ENCODE measurements around the gene KRTAP5-7. TPM values are rescaled to one million over a fixed set of nuclear protein-coding genes. Genes with fewer than 3 reads are reported as not detected.
"Not testable (repeated sequence)": the region's sequence is repeated elsewhere in the genome, so short reads cannot be mapped to it uniquely, and the experiment has no call there.

The KRTAP5-7 gene
- total RNA-seq, 1 donor from 2014 or later = not detected

- H3K27ac Mint-ChIP-seq (ENCODE audit: unreplicated experiment) = no peak overlapping the region
- peaks cover 15% of the 10 kb centered on the region for H3K9me3 Mint-ChIP-seq (ENCODE audit: low read depth)
- H3K36me3 Mint-ChIP-seq (ENCODE audit: low read depth) = no peaks in the 10 kb centered on the region
- peaks cover 50% of the 10 kb centered on the region for H3K27me3 Mint-ChIP-seq (ENCODE audit: low read depth)
- H3K4me3 Mint-ChIP-seq (ENCODE audit: unreplicated experiment) = no peak overlapping the region
- no peaks in the 10 kb centered on the region for H3K4me1 Mint-ChIP-seq (ENCODE audit: low read depth)
- TF ChIP-seq, protein P1, sequence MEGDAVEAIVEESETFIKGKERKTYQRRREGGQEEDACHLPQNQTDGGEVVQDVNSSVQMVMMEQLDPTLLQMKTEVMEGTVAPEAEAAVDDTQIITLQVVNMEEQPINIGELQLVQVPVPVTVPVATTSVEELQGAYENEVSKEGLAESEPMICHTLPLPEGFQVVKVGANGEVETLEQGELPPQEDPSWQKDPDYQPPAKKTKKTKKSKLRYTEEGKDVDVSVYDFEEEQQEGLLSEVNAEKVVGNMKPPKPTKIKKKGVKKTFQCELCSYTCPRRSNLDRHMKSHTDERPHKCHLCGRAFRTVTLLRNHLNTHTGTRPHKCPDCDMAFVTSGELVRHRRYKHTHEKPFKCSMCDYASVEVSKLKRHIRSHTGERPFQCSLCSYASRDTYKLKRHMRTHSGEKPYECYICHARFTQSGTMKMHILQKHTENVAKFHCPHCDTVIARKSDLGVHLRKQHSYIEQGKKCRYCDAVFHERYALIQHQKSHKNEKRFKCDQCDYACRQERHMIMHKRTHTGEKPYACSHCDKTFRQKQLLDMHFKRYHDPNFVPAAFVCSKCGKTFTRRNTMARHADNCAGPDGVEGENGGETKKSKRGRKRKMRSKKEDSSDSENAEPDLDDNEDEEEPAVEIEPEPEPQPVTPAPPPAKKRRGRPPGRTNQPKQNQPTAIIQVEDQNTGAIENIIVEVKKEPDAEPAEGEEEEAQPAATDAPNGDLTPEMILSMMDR (IDR thresholded peaks at IDR 0.05) = no peak
- DNase-seq (ENCODE audit: low spot score) = no peak
These were observed 37.4 kb downstream of the KRTAP5-7 start for GRCh38 chr11:71564430-71564829.

GRCh38 chr11:71565263-71565662 lies 38.2 kb downstream of the KRTAP5-7 start, which contains the start of gene KRTAP5-10:
Gene KRTAP5-10, plus strand, starts transcription at chr11:71565563. Its CDS starts 25 bp downstream, at chr11:71565588.
- H3K4me1 Mint-ChIP-seq (ENCODE audit: low read depth) = no peaks in the 10 kb centered on the region
- no peak within 1 kb of the TSS for H3K4me3 Mint-ChIP-seq (ENCODE audit: unreplicated experiment)
- H3K9me3 Mint-ChIP-seq (ENCODE audit: low read depth) = peaks cover 15% of the 10 kb centered on the region
- H3K36me3 Mint-ChIP-seq (ENCODE audit: low read depth) = no peaks in the 10 kb centered on the region
- no peak for DNase-seq (ENCODE audit: low spot score)
- H3K27me3 Mint-ChIP-seq (ENCODE audit: low read depth) = peaks cover 53% of the 10 kb centered on the region
- TF ChIP-seq, protein P1 (IDR thresholded peaks at IDR 0.05) = no peak
- H3K27ac Mint-ChIP-seq (ENCODE audit: unreplicated experiment) = no peak within 1 kb of the TSS

DNA sequence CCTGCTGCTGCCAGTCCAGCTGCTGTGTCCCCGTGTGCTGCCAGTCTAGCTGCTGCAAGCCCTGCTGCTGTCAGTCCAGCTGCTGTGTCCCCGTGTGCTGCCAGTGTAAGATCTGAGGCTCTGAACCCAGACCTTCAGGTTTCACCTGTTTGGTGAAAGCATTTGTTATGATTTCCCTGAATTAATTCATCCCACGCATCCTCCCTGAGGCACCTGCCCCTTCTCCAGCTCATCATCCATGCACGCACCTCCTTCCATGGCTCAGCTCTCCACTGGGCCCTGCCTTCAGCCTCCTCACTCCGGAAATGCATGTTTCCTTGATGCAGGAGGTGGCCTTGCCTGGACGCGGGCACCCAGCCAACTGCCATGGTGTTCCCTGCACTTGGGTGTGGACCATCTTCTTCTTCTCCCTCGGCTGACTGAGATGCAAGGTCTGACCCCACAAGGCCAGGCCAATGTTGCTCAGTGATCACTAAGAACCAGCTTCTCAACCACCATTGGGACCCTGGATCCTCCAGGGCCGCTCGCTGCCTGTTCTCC lies 39.1 kb downstream of the KRTAP5-7 start:
- no peak overlapping the region for H3K27ac Mint-ChIP-seq (ENCODE audit: unreplicated experiment)
- peaks cover 7% of the 10 kb centered on the region for H3K9me3 Mint-ChIP-seq (ENCODE audit: low read depth)
- no peaks in the 10 kb centered on the region for H3K4me1 Mint-ChIP-seq (ENCODE audit: low read depth)
- no peak overlapping the region for H3K4me3 Mint-ChIP-seq (ENCODE audit: unreplicated experiment)
- DNase-seq (ENCODE audit: low spot score) = no peak
- TF ChIP-seq, protein P1 (IDR thresholded peaks at IDR 0.05) = no peak
- H3K36me3 Mint-ChIP-seq (ENCODE audit: low read depth) = no peaks in the 10 kb centered on the region
- H3K27me3 Mint-ChIP-seq (ENCODE audit: low read depth) = peaks cover 54% of the 10 kb centered on the region

DNA sequence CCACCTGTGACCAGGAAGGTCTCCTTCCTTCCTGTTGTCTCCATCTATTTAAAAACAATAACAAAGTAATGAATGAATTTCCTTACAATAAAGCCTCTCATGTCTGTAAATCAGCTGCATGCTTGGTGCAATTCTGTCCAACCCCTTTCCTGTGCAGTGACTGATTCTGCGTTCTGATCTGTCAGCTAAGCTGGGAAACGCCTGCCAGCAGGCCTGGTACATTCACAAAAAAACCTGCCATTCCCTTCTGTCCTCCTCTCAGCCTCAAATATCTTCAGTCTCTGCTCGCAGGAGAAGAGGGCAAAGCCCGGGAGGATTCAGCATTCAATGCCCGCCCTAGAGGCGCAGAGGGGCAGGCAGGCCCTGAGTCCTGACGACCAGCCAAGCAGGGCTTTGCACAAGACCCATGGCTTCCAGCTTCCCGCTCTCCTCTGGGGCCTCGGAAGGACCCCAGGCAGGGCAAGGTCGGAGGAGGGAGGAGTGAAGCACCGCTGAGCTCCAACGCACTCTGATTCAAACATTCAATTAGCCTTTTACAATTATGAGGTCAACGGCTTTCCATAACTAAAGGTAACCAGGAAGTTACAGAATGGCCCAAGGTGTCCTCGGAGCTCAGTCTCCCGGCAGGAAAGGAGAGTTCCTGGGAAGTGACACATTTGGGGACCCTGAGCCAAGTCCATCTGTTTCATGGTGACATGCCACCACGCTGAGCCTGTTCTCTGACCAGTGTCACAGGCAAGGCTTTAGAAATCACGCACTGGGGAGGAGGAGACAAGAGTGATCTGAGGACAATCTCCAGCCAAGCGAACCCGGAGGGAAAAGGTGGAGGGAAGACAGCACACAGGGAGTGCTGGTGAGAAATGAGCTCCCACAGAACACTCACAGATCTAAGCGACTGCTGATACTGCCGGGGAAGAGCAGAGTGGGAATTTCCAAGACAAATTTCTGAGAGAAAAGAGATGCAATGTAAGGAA lies 39.8 kb downstream of the KRTAP5-7 start:
- H3K27ac Mint-ChIP-seq (ENCODE audit: unreplicated experiment) = not testable (repeated sequence)
- peaks cover 50% of the 10 kb centered on the region for H3K27me3 Mint-ChIP-seq (ENCODE audit: low read depth)

GRCh38 chr11:71567633-71568032 lies 40.6 kb downstream of the KRTAP5-7 start:
- not testable (repeated sequence) for H3K9me3 Mint-ChIP-seq (ENCODE audit: low read depth); DNase-seq (ENCODE audit: low spot score); H3K27ac Mint-ChIP-seq (ENCODE audit: unreplicated experiment); H3K4me3 Mint-ChIP-seq (ENCODE audit: unreplicated experiment); H3K36me3 Mint-ChIP-seq (ENCODE audit: low read depth); H3K4me1 Mint-ChIP-seq (ENCODE audit: low read depth)
- peaks cover 50% of the 10 kb centered on the region for H3K27me3 Mint-ChIP-seq (ENCODE audit: low read depth)

More for the DNA sequence above, 39.8 kb downstream of the KRTAP5-7 start:
- H3K4me3 Mint-ChIP-seq (ENCODE audit: unreplicated experiment); H3K36me3 Mint-ChIP-seq (ENCODE audit: low read depth); H3K4me1 Mint-ChIP-seq (ENCODE audit: low read depth); H3K9me3 Mint-ChIP-seq (ENCODE audit: low read depth); DNase-seq (ENCODE audit: low spot score): not testable (repeated sequence)

- Mint-ChIP-seq H3K4me3 (ENCODE audit: unreplicated experiment) (no peak overlapping the region), H3K9me3 (ENCODE audit: low read depth) (no peaks in the 10 kb centered on the region), H3K4me1 (ENCODE audit: low read depth) (no peaks in the 10 kb centered on the region), H3K27ac (ENCODE audit: unreplicated experiment) (no peak overlapping the region), H3K27me3 (ENCODE audit: low read depth) (peaks cover 41% of the 10 kb centered on the region), H3K36me3 (ENCODE audit: low read depth) (no peaks in the 10 kb centered on the region)
- no peak for DNase-seq (ENCODE audit: low spot score)
- TF ChIP-seq, protein P1 (IDR thresholded peaks at IDR 0.05) = no peak
These were observed 41.8 kb downstream of the KRTAP5-7 start for GRCh38 chr11:71568704-71569349.

DNA sequence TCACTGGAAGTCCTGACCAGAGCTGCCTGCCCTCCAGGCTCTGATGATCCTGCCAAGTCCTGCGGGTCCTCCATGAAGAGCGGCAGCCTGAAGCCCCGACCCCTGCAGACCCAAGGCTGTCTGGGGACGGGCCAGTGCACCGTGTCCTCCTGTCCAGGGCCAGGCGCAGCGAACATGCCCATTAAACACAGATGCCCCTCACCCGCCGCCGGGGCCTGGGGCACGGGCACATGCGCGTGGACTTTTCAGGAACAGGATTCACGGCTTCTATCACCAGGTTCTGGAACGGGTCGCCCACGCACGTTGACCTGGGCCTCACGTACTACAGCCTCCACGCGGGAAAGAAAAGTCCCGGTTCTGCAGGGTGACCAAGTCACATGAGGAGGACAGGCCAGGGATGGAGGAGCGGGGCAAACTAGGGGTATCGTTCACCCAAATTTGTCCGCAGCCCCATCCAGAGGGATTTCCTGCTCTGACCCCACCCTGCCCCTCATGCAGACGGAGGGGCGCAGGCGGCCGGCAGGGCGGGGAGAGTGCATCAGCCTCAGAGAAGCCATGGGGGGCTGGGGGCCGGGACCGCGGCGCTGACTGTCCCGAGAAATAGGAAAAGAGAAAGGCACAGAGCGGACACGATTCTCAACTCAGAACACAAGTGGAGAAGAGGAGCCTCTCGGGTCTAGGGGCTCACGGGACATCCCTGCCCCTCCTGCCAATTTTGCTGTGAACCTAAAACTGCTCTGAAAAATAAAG lies 44.2 kb downstream of the KRTAP5-7 start:
- not testable (repeated sequence) for H3K4me1 Mint-ChIP-seq (ENCODE audit: low read depth); H3K27ac Mint-ChIP-seq (ENCODE audit: unreplicated experiment); H3K36me3 Mint-ChIP-seq (ENCODE audit: low read depth); DNase-seq (ENCODE audit: low spot score); H3K9me3 Mint-ChIP-seq (ENCODE audit: low read depth); H3K4me3 Mint-ChIP-seq (ENCODE audit: unreplicated experiment)
- peaks cover 37% of the 10 kb centered on the region for H3K27me3 Mint-ChIP-seq (ENCODE audit: low read depth)

Data from chondrocyte (in vitro differentiated cells).